Fibroblast of lung (primary cell): ENCODE measurements around the gene TSLP.

Source experiments
- EZH2 ChIP-seq: IDR thresholded peaks from 2 replicates; pipeline ENCODE4 v1.5.1; 2012; ENCODE audit warnings: low read length, control low read depth, mild to moderate bottlenecking; ENCODE audit errors: missing control alignments
- TF ChIP-seq, protein P1 (sequence below), 2 donors: IDR thresholded peaks in 1 of 2; conservative IDR thresholded peaks in 1 of 2; 1 replicate in 1 of 2; 2 replicates in 1 of 2; pipeline ENCODE4 v1.5.1; 2011 to 2012; ENCODE audit warnings: low read length in 2 of 2, control low read depth in 1 of 2, inconsistent platforms in 1 of 2, low read depth in 1 of 2, mild to moderate bottlenecking in 1 of 2

DNA sequence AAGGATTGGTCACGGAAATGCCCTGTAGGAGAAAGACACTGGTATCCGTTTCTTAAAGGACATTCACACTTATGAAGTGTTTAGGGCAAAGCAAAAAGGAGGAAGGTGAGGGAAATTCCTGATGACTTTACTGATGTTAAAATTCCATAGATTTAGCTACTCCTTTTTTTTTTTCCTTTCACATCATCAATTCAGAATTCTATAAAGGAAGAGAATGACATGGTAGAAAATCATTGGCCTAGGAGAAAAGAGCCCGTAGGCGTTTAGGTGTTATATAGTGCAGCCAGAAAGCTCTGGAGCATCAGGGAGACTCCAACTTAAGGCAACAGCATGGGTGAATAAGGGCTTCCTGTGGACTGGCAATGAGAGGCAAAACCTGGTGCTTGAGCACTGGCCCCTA, at the start of gene TSLP:
- TF ChIP-seq, protein P1, sequence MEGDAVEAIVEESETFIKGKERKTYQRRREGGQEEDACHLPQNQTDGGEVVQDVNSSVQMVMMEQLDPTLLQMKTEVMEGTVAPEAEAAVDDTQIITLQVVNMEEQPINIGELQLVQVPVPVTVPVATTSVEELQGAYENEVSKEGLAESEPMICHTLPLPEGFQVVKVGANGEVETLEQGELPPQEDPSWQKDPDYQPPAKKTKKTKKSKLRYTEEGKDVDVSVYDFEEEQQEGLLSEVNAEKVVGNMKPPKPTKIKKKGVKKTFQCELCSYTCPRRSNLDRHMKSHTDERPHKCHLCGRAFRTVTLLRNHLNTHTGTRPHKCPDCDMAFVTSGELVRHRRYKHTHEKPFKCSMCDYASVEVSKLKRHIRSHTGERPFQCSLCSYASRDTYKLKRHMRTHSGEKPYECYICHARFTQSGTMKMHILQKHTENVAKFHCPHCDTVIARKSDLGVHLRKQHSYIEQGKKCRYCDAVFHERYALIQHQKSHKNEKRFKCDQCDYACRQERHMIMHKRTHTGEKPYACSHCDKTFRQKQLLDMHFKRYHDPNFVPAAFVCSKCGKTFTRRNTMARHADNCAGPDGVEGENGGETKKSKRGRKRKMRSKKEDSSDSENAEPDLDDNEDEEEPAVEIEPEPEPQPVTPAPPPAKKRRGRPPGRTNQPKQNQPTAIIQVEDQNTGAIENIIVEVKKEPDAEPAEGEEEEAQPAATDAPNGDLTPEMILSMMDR (conservative IDR thresholded peaks at IDR 0.05 in 1 of 2, IDR thresholded peaks at IDR 0.05 in 1 of 2; ENCODE audit: low read depth in 1 of 2, low read length in 2 of 2): no peak
- no peak for TF ChIP-seq EZH2
